NCI-H774 (cell line): Measurements from ENCODE around the gene DPPA4.

Experiments used
- DNase-seq: peaks from one replicate; lab custom pipeline; 2025; lab: John Stamatoyannopoulos, UW

Gene DPPA4

GRCh38 chr3:109338322-109338721 is 976 bp upstream of the DPPA4 start:
- DNase-seq, result no peak

GRCh38 chr3:109336291-109336861 is 970 bp downstream of the DPPA4 start:
- no peak for DNase-seq

- no peak for DNase-seq
Measured at GRCh38 chr3:109334572-109334971, 2.8 kb downstream of the DPPA4 start.

- DNase-seq, result no peak
Measured at GRCh38 chr3:109331692-109332091, 5.7 kb downstream of the DPPA4 start.

- no peak for DNase-seq
Measured at GRCh38 chr3:109330405-109330804, 6.9 kb downstream of the DPPA4 start.

GRCh38 chr3:109328202-109328601 is 9.1 kb downstream of the DPPA4 start:
- DNase-seq, result no peak

GRCh38 chr3:109325657-109326056 is 11.7 kb downstream of the DPPA4 start:
- DNase-seq, result no peak

GRCh38 chr3:109325109-109325508 is 12.2 kb downstream of the DPPA4 start:
- no peak for DNase-seq

GRCh38 chr3:109316162-109316730 is 21.1 kb downstream of the DPPA4 start, which contains the start of gene DPPA2:
Gene DPPA2, minus strand, starts transcription at chr3:109316517. Its CDS starts 1,975 bp downstream, at chr3:109314542.
- DNase-seq, result no peak

GRCh38 chr3:109313061-109313460 is 24.3 kb downstream of the DPPA4 start:
- no peak for DNase-seq

GRCh38 chr3:109297496-109297895 is 39.9 kb downstream of the DPPA4 start:
- DNase-seq, result no peak

- DNase-seq, result no peak
Measured at GRCh38 chr3:109284071-109284470, 53.3 kb downstream of the DPPA4 start.

GRCh38 chr3:109278546-109278945 is 58.8 kb downstream of the DPPA4 start:
- no peak for DNase-seq

- DNase-seq, result no peak
Measured at GRCh38 chr3:109278141-109278540, 59.2 kb downstream of the DPPA4 start.
